Measurements from ENCODE around the gene RAB8A. TPM values are rescaled to one million over a fixed set of nuclear protein-coding genes. Genes with fewer than 3 reads are reported as not detected.

Gene RAB8A
- total RNA-seq, 1 experiment from 2014 or later, result 126 TPM

DNA sequence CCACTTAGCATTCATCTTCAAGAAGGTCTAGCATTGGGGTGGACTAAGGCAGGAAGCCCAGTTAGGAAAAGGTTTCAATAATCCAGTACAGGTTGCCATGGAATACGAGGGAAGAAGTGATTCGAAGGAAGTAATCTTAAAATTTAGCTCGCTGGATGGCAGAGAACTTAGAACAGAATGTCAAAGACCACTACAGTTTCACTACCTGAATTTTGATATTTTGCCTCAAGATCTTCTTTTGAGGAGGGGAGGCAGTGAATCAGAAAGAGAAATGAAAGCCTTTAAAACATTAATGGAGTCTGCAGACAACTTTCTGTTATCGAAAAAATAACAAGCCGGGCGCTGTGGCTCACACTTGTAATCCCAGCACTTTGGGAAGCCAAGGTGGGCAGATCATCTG is 7.0 kb upstream of the RAB8A start:
- H3K4me1 ChIP-seq (ENCODE audit: insufficient read depth, low read length, poor library complexity, severe bottlenecking), result no peaks in the 10 kb centered on the region
- no TSS peak for BruUV-seq (replicated peaks)
- ChIA-PET POLR2A (ENCODE audit: low non-redundant PET) (no interaction called here), CTCF (no interaction called here)
- H3K9me3 ChIP-seq (ENCODE audit: low read depth, low read length, poor library complexity, severe bottlenecking), result no peaks in the 10 kb centered on the region
- DNase-seq (ENCODE audit: low spot score), result no peak
- H3K36me3 ChIP-seq (ENCODE audit: insufficient read depth, low read length, poor library complexity, severe bottlenecking), result peaks cover 37% of the 10 kb centered on the region
- no peaks in the 10 kb centered on the region for H3K27me3 ChIP-seq (replicated peaks; ENCODE audit: insufficient read depth, low read depth, low read length, poor library complexity)
- TF ChIP-seq EZH2 (IDR thresholded peaks at IDR 0.05; ENCODE audit: borderline replicate concordance, low read depth, low read length, poor library complexity, severe bottlenecking), result no peak
- TF ChIP-seq, protein P1, sequence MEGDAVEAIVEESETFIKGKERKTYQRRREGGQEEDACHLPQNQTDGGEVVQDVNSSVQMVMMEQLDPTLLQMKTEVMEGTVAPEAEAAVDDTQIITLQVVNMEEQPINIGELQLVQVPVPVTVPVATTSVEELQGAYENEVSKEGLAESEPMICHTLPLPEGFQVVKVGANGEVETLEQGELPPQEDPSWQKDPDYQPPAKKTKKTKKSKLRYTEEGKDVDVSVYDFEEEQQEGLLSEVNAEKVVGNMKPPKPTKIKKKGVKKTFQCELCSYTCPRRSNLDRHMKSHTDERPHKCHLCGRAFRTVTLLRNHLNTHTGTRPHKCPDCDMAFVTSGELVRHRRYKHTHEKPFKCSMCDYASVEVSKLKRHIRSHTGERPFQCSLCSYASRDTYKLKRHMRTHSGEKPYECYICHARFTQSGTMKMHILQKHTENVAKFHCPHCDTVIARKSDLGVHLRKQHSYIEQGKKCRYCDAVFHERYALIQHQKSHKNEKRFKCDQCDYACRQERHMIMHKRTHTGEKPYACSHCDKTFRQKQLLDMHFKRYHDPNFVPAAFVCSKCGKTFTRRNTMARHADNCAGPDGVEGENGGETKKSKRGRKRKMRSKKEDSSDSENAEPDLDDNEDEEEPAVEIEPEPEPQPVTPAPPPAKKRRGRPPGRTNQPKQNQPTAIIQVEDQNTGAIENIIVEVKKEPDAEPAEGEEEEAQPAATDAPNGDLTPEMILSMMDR (conservative IDR thresholded peaks at IDR 0.05; ENCODE audit: low read depth, low read length), result no peak
- intact Hi-C loops (cut with micrococcal nuclease; ENCODE audit: unreplicated experiment), result no loop called here
- no peak overlapping the region for H3K27ac ChIP-seq (ENCODE audit: low read depth, low read length, poor library complexity, severe bottlenecking)
- no peak overlapping the region for H3K4me3 ChIP-seq (ENCODE audit: low read depth, low read length, poor library complexity, severe bottlenecking)

DNA sequence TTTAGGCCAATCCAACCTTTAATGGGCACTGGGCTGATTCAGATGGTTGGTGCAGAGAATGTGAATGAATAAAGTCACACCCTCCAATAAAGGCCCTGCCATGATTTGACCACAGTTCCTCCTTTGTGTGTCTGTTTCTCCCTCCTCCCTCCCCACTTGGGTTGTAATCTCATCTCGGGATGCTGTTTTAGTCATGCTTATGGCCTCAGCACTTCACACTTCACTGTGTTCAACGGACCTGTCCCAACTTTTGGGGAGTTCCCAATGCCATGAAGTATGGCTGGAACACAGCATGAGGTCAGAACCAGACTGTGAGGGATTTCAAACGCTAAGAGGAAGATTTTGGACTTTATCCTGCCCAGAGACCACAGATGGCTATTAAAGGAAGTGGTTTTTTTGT is 5.6 kb upstream of the RAB8A start:
- intact Hi-C loops (cut with micrococcal nuclease; ENCODE audit: unreplicated experiment), result no loop called here
- no peak for TF ChIP-seq EZH2 (IDR thresholded peaks at IDR 0.05; ENCODE audit: borderline replicate concordance, low read depth, low read length, poor library complexity, severe bottlenecking)
- TF ChIP-seq, protein P1 (conservative IDR thresholded peaks at IDR 0.05; ENCODE audit: low read depth, low read length), result no peak
- peaks cover 23% of the 10 kb centered on the region for H3K36me3 ChIP-seq (ENCODE audit: insufficient read depth, low read length, poor library complexity, severe bottlenecking)
- no peaks in the 10 kb centered on the region for H3K9me3 ChIP-seq (ENCODE audit: low read depth, low read length, poor library complexity, severe bottlenecking)
- H3K4me3 ChIP-seq (ENCODE audit: low read depth, low read length, poor library complexity, severe bottlenecking), result no peak overlapping the region
- peaks cover 5% of the 10 kb centered on the region for H3K4me1 ChIP-seq (ENCODE audit: insufficient read depth, low read length, poor library complexity, severe bottlenecking)
- DNase-seq (ENCODE audit: low spot score), result no peak
- H3K27ac ChIP-seq (ENCODE audit: low read depth, low read length, poor library complexity, severe bottlenecking), result no peak overlapping the region
- H3K27me3 ChIP-seq (replicated peaks; ENCODE audit: insufficient read depth, low read depth, low read length, poor library complexity), result no peaks in the 10 kb centered on the region
- BruUV-seq (replicated peaks), result no TSS peak
- POLR2A ChIA-PET (ENCODE audit: low non-redundant PET), result no interaction called here
- CTCF ChIA-PET, result no interaction called here

DNA sequence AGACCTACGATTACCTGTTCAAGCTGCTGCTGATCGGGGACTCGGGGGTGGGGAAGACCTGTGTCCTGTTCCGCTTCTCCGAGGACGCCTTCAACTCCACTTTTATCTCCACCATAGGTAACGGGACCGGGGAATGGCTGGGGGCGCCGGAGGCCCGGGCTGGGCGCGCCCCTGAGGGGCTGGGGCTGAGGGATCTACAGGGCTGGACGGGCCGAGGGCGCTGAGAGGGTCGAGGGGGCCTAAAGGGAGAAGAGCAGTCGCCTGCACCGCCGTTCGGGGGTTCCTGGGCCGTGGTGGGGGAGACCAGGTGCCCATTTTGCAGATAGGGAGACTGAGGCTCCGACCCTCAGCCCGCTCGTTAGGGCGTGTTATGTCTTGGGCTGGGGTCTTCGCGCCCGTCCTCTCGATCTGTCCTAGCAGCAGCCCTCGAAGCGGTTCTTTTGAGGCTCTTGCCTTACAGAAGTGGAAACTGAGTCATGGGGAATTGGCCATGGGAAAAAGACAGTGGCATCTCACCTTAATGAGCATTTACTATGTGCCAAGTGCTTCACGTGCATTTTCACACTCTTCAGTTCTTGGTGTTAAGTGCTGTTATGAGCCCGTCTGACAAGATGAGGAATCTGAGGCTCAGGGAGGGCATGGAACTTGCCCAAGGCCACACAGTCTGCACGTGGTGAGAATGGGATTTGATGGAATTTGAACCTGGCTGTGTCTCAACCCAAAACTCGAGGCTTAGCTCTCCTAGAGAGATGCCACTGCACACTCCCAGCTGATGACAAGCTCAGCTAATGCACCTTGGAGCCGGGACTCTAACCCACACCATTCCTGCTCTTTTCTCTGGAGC is 442 bp downstream of the RAB8A start:
- TF ChIP-seq, protein P1 (conservative IDR thresholded peaks at IDR 0.05; ENCODE audit: low read depth, low read length), result no peak
- TF ChIP-seq EZH2 (IDR thresholded peaks at IDR 0.05; ENCODE audit: borderline replicate concordance, low read depth, low read length, poor library complexity, severe bottlenecking), result no peak
- BruUV-seq (replicated peaks), result TSS peak; percentile 73
- ChIA-PET CTCF (interaction anchor here (0.5 kb wide), 1 partner anchor 1640 kb away, joined by 12 read pairs; no protein-coding TSS in a partner anchor), POLR2A (ENCODE audit: low non-redundant PET) (no interaction called here)
- DNase-seq (ENCODE audit: low spot score), result no peak
- H3K27ac ChIP-seq (ENCODE audit: low read depth, low read length, poor library complexity, severe bottlenecking), result peak overlapping the region; percentile 95
- no peaks in the 10 kb centered on the region for H3K36me3 ChIP-seq (ENCODE audit: insufficient read depth, low read length, poor library complexity, severe bottlenecking)
- intact Hi-C loops (cut with micrococcal nuclease; ENCODE audit: unreplicated experiment), result loop anchor here (1.0 to 2.0 kb wide), 2 partner anchors 35 to 71 kb away; no protein-coding TSS in a partner anchor
- H3K9me3 ChIP-seq (ENCODE audit: low read depth, low read length, poor library complexity, severe bottlenecking), result no peaks in the 10 kb centered on the region
- H3K4me3 ChIP-seq (ENCODE audit: low read depth, low read length, poor library complexity, severe bottlenecking), result peak overlapping the region; percentile 90
- H3K27me3 ChIP-seq (replicated peaks; ENCODE audit: insufficient read depth, low read depth, low read length, poor library complexity), result no peaks in the 10 kb centered on the region
- H3K4me1 ChIP-seq (ENCODE audit: insufficient read depth, low read length, poor library complexity, severe bottlenecking), result peaks cover 17% of the 10 kb centered on the region

Measured in A673 (cell line).